Left cardiac atrium (tissue), 4 donors: ENCODE data around the gene KAT7. TPM values are rescaled to one million over a fixed set of nuclear protein-coding genes. Genes with fewer than 3 reads are reported as not detected.

Experiments used
- ATAC-seq, 2 donors: fragments of 200-7000 bp; cut with Tn5 transposase; one replicate each; pipeline ENCODE4 v1.9.1; 2020; ENCODE audit warnings: mild to moderate bottlenecking in 2 of 2, moderate library complexity in 2 of 2
- DNase-seq: peaks from one replicate; pipeline ENCODE4 v3.0.0-alpha.2; 2020
- intact Hi-C, 2 donors: fragments of 100-400 bp; cut with DNase I; formaldehyde crosslinking; loops; one replicate each; pipeline versions ENCODE4 v1.14.1 to v1.15.1; 2022 to 2023
- total RNA-seq, 2 donors: library from RNA; stranded (reverse); fragmentation: NEBNext Ultra II Directional; extraction: Animal tissue kit (Norgen Biotek cat#: 25700); gene quantifications; one replicate each; pipeline ENCODE4 v1.2.1, GENCODE V29; 2021
- donor health status: DM: no; HTN: yes; CAD: no.
- donor health status: DM: no; HTN: yes; CAD: no; lungs with severe emphysema.
- donor health status: DM: yes; HTN: yes; CAD: no.
- donor health status: Dilated cardiomyopathy.

The KAT7 gene
- total RNA-seq, 2 donors from 2014 or later, result 47.5 to 49.0 TPM

GRCh38 chr17:49851387-49852291, 63.2 kb downstream of the KAT7 start:
- intact Hi-C loops, result loop anchor here (5.0 to 10.0 kb wide), 3 partner anchors 74 to 287 kb away; partner anchors contain the start of gene SLC35B1 (in 2 of the 2)
- ATAC-seq, result peak; percentile 82 to 83

GRCh38 chr17:49853470-49854015, 65.1 kb downstream of the KAT7 start:
- intact Hi-C loops, result loop anchor here (5.0 to 10.0 kb wide), 3 partner anchors 76 to 289 kb away; partner anchors contain the start of gene SLC35B1 (in 2 of the 2)
- no peak for DNase-seq
- ATAC-seq, result no peak

More at GRCh38 chr17:49851387-49852291, 63.2 kb downstream of the KAT7 start:
- DNase-seq, result peak; percentile 88

GRCh38 chr17:49854126-49854525, 65.6 kb downstream of the KAT7 start:
- ATAC-seq, result no peak
- no peak for DNase-seq
- intact Hi-C loops, result loop anchor here (5.0 to 10.0 kb wide), 3 partner anchors 77 to 289 kb away; partner anchors contain the start of gene SLC35B1 (in 2 of the 2)

- no peak for DNase-seq
- intact Hi-C loops, result loop anchor here in 1 of 2 donors (10.0 kb wide), 1 partner anchor 294 kb away; no protein-coding TSS in a partner anchor
These were observed 70.3 kb downstream of the KAT7 start for GRCh38 chr17:49858796-49859195.

GRCh38 chr17:49859991-49860953, 71.8 kb downstream of the KAT7 start:
- intact Hi-C loops, result loop anchor here in 1 of 2 donors (2.0 to 10.0 kb wide), 2 partner anchors 137 to 295 kb away; no protein-coding TSS in a partner anchor
- DNase-seq (no peak), ATAC-seq (peak; percentile 13 to 36)

More at GRCh38 chr17:49858796-49859195, 70.3 kb downstream of the KAT7 start:
- no peak for ATAC-seq

GRCh38 chr17:49861150-49861884, 72.8 kb downstream of the KAT7 start:
- intact Hi-C loops, result loop anchor here (1.0 to 2.0 kb wide), 2 partner anchors 135 to 137 kb away; no protein-coding TSS in a partner anchor
- peak; percentile 38 for ATAC-seq
- peak; percentile 54 for DNase-seq

GRCh38 chr17:49862781-49863331, 74.4 kb downstream of the KAT7 start:
- no peak for ATAC-seq
- intact Hi-C loops, result no loop called here
- no peak for DNase-seq

GRCh38 chr17:49866019-49866380, 77.5 kb downstream of the KAT7 start:
- intact Hi-C loops, result no loop called here
- no peak for DNase-seq
- ATAC-seq, result no peak

GRCh38 chr17:49866882-49867413, 78.5 kb downstream of the KAT7 start:
- DNase-seq (no peak), ATAC-seq (no peak)
- intact Hi-C loops, result no loop called here

- intact Hi-C loops, result no loop called here
- DNase-seq, result no peak
These were observed 80.5 kb downstream of the KAT7 start for GRCh38 chr17:49869038-49869374.

GRCh38 chr17:49870298-49870697, 81.8 kb downstream of the KAT7 start:
- intact Hi-C loops, result no loop called here
- no peak for ATAC-seq
- DNase-seq, result no peak

More at GRCh38 chr17:49869038-49869374, 80.5 kb downstream of the KAT7 start:
- ATAC-seq, result no peak

- ATAC-seq, result no peak
- no peak for DNase-seq
- intact Hi-C loops, result no loop called here
These were observed 82.7 kb downstream of the KAT7 start for GRCh38 chr17:49871211-49871610.

GRCh38 chr17:49872754-49873377, 84.4 kb downstream of the KAT7 start:
- intact Hi-C loops, result no loop called here
- DNase-seq (no peak), ATAC-seq (no peak)

GRCh38 chr17:49873466-49873865, 85.0 kb downstream of the KAT7 start:
- intact Hi-C loops, result no loop called here
- no peak for ATAC-seq
- DNase-seq, result no peak

GRCh38 chr17:49873926-49874325, 85.4 kb downstream of the KAT7 start:
- intact Hi-C loops, result no loop called here
- ATAC-seq, result no peak

GRCh38 chr17:49874911-49875310, 86.4 kb downstream of the KAT7 start:
- intact Hi-C loops, result no loop called here
- ATAC-seq (no peak), DNase-seq (no peak)

More at GRCh38 chr17:49873926-49874325, 85.4 kb downstream of the KAT7 start:
- DNase-seq, result no peak

GRCh38 chr17:49875685-49876084, 87.2 kb downstream of the KAT7 start:
- intact Hi-C loops, result no loop called here
- no peak for ATAC-seq
- no peak for DNase-seq
